GM12872 (cell line): Measurements from ENCODE around the gene M1AP.

ENCODE experiments used
- TF ChIP-seq, protein P1 (sequence below): IDR thresholded peaks from 3 replicates; pipeline ENCODE4 v1.5.1; 2011; ENCODE audit warnings: low read depth, mild to moderate bottlenecking, low read length, moderate library complexity; ENCODE audit not compliant: insufficient read depth

M1AP gene

DNA sequence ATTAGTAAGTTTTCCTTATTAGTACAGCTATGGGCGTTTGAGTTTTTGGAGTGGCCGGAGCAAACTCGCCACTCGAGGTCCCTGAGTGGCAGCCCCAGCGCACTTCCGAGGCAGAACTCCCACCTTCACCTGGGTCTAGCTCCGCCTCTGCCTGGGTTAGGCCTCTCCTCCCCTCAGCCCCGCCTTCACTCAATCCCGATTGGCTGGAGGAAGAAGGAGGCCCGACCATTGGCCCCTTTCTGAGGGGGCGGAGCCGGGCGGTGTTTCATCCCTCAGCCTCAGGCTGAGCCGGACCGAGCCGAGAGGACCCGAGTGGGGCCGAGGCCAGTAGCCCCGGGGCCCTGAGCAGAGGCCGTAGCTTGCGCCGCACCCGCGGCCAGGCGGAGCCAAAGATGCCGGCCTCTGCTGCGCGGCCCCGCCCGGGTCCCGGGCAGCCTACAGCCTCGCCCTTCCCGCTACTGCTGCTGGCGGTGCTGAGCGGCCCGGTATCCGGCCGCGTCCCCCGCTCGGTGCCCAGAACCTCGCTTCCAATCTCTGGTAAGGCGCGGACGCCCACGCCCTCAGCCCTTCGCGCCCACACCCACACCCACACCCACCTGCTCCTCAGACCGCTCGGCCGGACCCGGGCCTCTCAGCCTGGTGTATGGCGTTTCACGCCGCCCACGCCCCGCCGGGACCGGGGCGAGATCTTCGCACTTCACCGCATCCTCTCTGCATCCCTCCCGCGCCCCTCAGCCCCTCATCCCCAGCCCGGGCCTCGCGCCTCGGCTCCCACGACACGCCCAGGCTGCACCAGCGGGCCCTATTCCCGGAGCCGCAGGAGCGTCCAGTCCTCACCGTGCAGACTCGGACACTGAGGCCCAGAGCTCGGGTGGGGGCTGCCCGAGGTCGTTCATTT is 6.1 kb upstream of the M1AP start, which contains the start of gene SEMA4F:
Gene SEMA4F (plus strand): TSS at position 263 of the 898 bp plus-strand sequence. CDS start 130 bp downstream, at position 393.
- TF ChIP-seq, protein P1, sequence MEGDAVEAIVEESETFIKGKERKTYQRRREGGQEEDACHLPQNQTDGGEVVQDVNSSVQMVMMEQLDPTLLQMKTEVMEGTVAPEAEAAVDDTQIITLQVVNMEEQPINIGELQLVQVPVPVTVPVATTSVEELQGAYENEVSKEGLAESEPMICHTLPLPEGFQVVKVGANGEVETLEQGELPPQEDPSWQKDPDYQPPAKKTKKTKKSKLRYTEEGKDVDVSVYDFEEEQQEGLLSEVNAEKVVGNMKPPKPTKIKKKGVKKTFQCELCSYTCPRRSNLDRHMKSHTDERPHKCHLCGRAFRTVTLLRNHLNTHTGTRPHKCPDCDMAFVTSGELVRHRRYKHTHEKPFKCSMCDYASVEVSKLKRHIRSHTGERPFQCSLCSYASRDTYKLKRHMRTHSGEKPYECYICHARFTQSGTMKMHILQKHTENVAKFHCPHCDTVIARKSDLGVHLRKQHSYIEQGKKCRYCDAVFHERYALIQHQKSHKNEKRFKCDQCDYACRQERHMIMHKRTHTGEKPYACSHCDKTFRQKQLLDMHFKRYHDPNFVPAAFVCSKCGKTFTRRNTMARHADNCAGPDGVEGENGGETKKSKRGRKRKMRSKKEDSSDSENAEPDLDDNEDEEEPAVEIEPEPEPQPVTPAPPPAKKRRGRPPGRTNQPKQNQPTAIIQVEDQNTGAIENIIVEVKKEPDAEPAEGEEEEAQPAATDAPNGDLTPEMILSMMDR = no peak

DNA sequence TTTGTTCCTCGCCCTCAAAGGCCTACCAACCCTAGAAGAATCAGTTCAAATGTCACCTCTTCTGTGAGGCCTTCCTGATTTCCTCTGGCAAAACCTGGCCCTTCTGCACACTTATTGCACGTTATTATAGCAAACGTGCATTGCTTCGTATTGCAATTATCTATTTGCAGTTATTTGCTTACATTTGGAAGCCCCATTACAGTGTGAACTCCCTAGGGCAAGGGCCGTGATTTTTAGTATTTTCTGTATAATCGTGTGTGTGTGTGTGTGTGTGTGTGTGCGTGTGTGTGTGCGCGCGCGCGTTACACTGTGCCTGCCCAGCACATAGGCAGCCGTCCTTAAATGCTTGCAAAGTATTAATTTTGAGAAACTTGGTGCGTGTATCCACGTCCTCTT is 5.5 kb upstream of the M1AP start:
- TF ChIP-seq, protein P1 = no peak

DNA sequence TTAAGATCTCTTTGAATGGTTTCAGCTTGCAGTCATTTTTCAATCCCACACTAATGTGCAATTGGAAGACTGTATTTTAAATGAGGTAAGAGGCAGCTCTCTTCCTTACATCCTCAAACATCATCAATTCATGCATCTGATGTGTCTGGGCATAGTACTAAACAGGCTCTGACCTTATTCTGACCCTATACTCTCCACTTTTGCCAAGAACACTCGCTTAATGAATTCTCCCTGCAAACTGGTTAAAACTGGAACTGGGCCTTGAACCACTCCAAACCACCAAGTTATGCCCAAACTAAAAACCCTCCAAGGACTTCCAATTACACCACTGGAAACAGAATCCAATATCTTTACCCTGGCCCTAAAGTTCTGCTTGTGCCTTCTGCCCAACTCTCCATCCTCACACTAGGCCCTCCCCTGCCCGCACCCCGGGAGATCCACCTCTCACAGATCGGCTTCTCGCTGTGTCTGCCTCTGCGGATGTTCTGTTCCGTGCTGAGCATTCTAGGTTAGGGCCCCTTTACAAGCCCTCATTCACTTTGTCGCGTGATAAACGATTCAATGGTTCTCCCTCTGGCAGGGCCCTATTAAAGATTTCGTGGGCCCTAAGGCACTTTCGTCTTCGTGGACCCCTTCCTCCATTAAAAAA is 1.2 kb downstream of the M1AP start:
- TF ChIP-seq, protein P1 = no peak

DNA sequence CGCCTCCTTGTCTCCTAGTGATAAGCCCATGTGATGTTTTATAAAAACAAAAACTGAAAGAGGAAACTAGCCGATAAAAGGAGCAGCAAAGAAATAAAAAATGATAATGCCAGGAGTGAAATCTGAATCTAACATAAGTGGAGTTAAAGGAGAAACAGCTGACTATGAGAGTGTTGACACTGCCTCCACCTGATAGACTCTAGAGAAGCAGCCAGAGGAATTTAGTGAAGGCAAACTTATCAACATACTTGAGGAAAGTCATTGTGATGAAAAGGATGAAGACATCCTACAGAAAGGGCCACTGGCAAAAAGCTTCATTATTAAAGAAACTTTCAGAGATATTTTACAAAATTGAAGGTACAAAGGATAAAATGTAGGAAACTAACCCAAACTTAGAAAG is 1.9 kb downstream of the M1AP start:
- TF ChIP-seq, protein P1 = no peak

DNA sequence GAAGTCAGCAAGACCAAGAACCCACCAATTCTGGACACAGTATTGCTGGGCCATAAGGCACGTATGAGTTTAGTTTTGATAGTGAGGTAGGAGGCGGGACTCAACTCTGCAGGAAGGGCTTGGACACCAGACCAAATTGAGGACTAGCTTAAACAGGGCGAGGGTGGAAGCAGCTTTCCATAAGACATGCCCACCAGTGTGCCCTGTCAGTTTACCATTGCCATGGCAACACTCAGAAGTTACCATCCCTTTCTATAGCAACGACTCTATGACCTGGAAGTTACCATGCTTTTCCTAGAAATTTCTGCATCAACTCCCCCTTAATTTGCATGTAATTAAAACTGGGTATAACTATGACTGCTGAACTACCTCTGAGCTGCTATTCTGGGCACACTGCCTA is 2.8 kb downstream of the M1AP start:
- TF ChIP-seq, protein P1 = no peak

DNA sequence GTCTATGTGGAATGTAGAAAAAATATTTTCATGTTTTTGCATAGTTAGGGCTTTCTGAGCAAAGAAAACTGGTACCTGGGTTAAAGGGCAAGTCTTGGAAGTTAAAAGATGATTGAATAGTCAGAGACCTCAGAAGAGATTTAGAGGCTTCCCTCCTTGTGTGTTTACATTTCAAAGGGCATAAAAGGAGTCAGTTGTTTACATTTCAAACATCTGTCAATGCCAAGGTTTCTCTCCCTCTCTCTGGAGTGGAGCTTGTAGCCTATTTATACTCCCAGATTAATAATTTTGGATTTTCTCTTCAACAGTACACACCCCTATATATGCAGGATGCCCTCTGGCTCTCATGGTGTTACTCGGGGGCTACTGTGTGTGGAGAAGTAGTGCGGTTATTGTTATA is 8.6 kb downstream of the M1AP start:
- TF ChIP-seq, protein P1 = no peak

DNA sequence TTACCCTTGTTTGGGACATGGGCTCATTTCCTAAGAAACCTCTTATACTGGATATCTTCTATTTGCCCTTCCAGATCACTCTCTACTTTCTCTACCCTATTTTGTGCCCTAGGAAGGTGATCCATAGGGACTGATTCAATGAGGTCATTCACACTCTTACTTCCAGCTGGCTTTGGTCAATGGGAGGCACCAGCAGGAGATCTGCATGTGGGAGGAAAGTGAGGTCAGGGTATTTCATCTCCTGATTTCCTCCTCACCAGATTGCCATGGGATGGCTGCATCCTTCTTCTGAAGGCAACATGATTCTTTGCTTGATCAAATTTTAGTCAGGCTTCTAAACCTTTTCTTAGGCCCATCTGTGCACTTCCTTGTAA is 15.2 kb downstream of the M1AP start:
- TF ChIP-seq, protein P1 = no peak
